Adipocyte (in vitro differentiated cells): ENCODE measurements around the gene S100A7.
A peak's percentile ranks its signal among the peaks of the same experiment; 100 is the strongest.
"Not testable (repeated sequence)": the region's sequence is repeated elsewhere in the genome, so short reads cannot be mapped to it uniquely, and the experiment has no call there.

ENCODE experiments used
- DNase-seq: peaks from one replicate; pipeline ENCODE4 v3.0.0-alpha.2; 2015; ENCODE audit warnings: low read depth
- H3K27me3 ChIP-seq: replicated peaks from 2 replicates; pipeline ENCODE4 v1.7.0; 2013; ENCODE audit warnings: mild to moderate bottlenecking, low read length, moderate library complexity; ENCODE audit not compliant: control insufficient read depth, insufficient read depth
- H3K36me3 ChIP-seq: 2 replicates; pipeline ENCODE4 v1.7.0; 2013; ENCODE audit warnings: low read length, mild to moderate bottlenecking, moderate library complexity; ENCODE audit not compliant: control insufficient read depth, insufficient read depth, severe bottlenecking
- H3K4me1 ChIP-seq: 2 replicates; pipeline ENCODE4 v1.7.0; 2013; ENCODE audit warnings: mild to moderate bottlenecking, low read length, moderate library complexity; ENCODE audit not compliant: control insufficient read depth, insufficient read depth
- H3K4me3 ChIP-seq: 2 replicates; pipeline ENCODE4 v1.7.0; 2013; ENCODE audit warnings: mild to moderate bottlenecking, low read length, moderate library complexity
- H3K9ac ChIP-seq: 2 replicates; pipeline ENCODE4 v1.7.0; 2013; ENCODE audit warnings: mild to moderate bottlenecking, low read length, moderate library complexity
- H3K9me3 ChIP-seq: 2 replicates; pipeline ENCODE4 v1.7.0; 2013; ENCODE audit warnings: mild to moderate bottlenecking, low read length, moderate library complexity; ENCODE audit not compliant: control insufficient read depth

Gene S100A7

DNA sequence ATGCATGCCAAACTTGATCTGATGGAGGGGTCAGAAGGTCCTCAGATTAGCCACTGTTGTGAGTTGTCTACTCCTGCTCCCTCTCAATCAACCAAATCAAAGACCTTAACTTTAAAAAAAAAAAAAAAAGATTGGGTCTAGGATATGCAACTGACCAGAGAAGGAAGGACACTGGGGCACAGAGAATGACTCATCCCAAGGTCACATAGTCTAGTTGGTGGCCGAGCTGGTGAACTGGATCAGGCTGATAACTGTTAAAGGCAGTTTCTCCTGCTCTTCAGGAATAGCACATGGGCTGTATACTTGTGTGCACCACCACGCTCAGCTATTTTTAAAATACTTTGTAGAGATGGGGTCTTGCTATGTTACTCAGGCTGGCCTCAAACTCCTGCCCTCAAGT lies 14.8 kb upstream of the S100A7 start:
- H3K4me3 ChIP-seq: no peak overlapping the region
- H3K36me3 ChIP-seq: no peaks in the 10 kb centered on the region
- H3K9ac ChIP-seq: no peak overlapping the region

DNA sequence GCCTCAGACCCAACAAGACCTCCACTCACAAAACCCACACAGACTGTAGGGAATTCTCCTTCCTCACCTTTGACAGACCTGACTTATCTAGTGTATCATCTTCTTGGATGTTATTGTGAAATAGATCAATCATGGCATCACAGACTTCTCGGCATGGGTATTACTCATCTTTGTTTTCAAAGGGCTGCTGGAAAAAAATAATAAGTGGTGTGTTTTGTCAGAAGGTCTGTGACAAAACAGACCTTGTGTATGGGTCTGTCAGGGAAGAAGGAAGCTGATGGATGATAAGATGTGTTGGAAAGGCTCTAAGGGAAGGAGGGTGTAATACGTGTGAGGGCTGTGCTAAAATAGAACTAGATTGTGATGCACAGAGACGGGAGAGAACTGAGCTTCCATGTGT lies 13.9 kb upstream of the S100A7 start:
- H3K27me3 ChIP-seq: no peaks in the 10 kb centered on the region
- no peak overlapping the region for H3K9ac ChIP-seq

More for the DNA sequence above, 14.8 kb upstream of the S100A7 start:
- H3K9me3 ChIP-seq: peaks cover 15% of the 10 kb centered on the region
- peaks cover 6% of the 10 kb centered on the region for H3K27me3 ChIP-seq
- no peak for DNase-seq
- no peaks in the 10 kb centered on the region for H3K4me1 ChIP-seq

GRCh38 chr1:153470707-153471106 lies 10.3 kb upstream of the S100A7 start:
- Histone ChIP-seq H3K27me3 (no peaks in the 10 kb centered on the region), H3K4me3 (no peak overlapping the region), H3K4me1 (no peaks in the 10 kb centered on the region), H3K9ac (no peak overlapping the region), H3K9me3 (peaks cover 15% of the 10 kb centered on the region), H3K36me3 (no peaks in the 10 kb centered on the region)
- no peak for DNase-seq

More for the DNA sequence above, 13.9 kb upstream of the S100A7 start:
- Histone ChIP-seq H3K4me3 (no peak overlapping the region), H3K4me1 (no peaks in the 10 kb centered on the region), H3K36me3 (no peaks in the 10 kb centered on the region), H3K9me3 (peaks cover 15% of the 10 kb centered on the region)
- no peak for DNase-seq

DNA sequence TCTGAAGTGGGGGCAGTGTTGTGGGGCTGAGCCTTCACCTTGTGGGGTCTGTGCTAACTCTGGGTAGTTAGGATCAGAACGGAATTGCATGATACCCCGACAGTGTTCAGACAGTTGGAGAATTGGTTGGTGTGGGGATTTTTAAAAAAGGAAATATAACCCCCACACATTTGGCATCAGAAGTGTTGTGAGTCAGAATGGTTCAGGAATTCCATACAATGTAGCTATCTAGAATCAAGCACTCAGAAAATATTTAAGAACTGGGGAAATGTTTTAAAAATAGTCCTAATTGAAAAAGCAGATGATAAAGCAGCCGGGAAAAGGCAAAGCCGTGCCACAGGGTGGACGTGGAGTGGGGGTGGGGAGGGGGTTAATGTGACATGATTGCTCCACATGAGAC lies 6.5 kb upstream of the S100A7 start:
- H3K9ac ChIP-seq: no peak overlapping the region
- H3K9me3 ChIP-seq: peaks cover 7% of the 10 kb centered on the region
- DNase-seq: no peak
- no peak overlapping the region for H3K4me3 ChIP-seq
- H3K27me3 ChIP-seq: peaks cover 6% of the 10 kb centered on the region
- H3K4me1 ChIP-seq: no peaks in the 10 kb centered on the region
- no peaks in the 10 kb centered on the region for H3K36me3 ChIP-seq

DNA sequence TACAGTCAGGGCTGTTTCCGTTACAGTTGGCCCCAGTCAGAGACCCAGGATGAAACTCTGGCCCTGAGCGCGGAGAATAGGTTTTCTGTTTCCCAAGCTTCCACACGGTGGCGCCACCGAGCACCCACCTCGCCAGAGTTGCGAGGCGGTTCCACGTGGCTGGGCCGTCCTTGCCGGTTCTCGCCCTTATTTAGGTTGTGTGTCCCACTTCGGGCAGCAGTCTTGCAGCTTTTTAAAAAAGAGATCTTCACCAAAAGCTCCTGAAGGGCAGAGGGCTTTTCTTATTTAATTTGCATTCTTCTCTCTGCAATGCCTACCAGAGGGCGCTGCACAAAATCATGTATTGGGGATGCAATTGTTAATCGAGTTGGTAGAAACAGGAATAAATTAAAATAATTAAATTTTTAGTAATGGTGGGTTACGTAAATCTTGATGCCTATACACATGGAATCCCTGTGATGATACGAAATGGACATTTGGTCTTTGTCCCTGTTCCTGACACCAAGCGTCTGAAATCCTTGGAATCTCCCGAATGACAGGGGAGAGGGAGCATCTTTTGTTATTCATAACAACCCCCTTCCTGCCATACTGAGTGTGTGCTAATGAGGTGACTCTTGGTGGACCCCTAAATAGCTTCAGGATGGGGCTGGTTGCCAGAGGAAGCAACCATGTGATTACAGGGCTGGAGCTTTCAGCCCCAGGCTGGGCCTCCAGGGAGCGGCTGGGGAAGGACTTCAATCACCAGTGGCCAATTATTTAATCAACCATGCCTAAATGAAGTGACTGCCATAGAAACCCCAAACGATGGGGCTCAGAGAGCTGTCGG lies 5.6 kb upstream of the S100A7 start:
- peak; percentile 54 for DNase-seq
- peaks cover 6% of the 10 kb centered on the region for H3K27me3 ChIP-seq
- H3K9me3 ChIP-seq: no peaks in the 10 kb centered on the region
- H3K4me3 ChIP-seq: no peak overlapping the region
- H3K9ac ChIP-seq: no peak overlapping the region
- no peaks in the 10 kb centered on the region for H3K4me1 ChIP-seq
- H3K36me3 ChIP-seq: no peaks in the 10 kb centered on the region

GRCh38 chr1:153462741-153463140 lies 2.3 kb upstream of the S100A7 start:
- not testable (repeated sequence) for H3K9me3 ChIP-seq, H3K4me3 ChIP-seq, H3K9ac ChIP-seq, H3K36me3 ChIP-seq, DNase-seq, H3K4me1 ChIP-seq
- H3K27me3 ChIP-seq: peaks cover 10% of the 10 kb centered on the region

GRCh38 chr1:153459655-153460054 lies 796 bp downstream of the S100A7 start:
- no peak for DNase-seq
- Histone ChIP-seq H3K9ac (no peak overlapping the region), H3K4me1 (no peaks in the 10 kb centered on the region), H3K4me3 (no peak overlapping the region), H3K27me3 (peaks cover 17% of the 10 kb centered on the region), H3K9me3 (peaks cover 2% of the 10 kb centered on the region), H3K36me3 (no peaks in the 10 kb centered on the region)

DNA sequence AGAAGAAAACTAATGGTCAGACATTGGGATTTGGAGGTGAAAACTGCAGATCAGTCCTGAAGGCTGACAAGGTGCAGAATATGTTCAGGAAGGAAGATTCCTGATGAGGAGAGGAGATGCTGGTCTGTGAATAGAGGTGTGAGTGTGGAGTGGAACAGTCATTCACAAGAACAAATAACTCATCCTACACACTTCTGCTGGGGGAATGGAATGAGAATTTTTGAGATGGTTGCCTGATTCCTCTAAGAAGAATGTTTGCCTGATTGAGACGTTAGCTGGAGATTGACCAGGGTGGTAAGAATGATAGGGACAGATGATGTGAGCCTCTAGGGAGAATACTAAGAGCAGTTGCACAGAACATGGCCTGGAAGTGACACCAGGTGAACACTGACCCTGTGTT lies 4.1 kb downstream of the S100A7 start:
- Histone ChIP-seq H3K4me1 (no peaks in the 10 kb centered on the region), H3K9me3 (peaks cover 3% of the 10 kb centered on the region), H3K27me3 (peaks cover 11% of the 10 kb centered on the region), H3K4me3 (no peak overlapping the region), H3K36me3 (no peaks in the 10 kb centered on the region), H3K9ac (no peak overlapping the region)
- no peak for DNase-seq

GRCh38 chr1:153448851-153449250 lies 11.6 kb downstream of the S100A7 start:
- not testable (repeated sequence) for H3K4me3 ChIP-seq, H3K9me3 ChIP-seq, H3K36me3 ChIP-seq, H3K9ac ChIP-seq, DNase-seq, H3K27me3 ChIP-seq, H3K4me1 ChIP-seq

DNA sequence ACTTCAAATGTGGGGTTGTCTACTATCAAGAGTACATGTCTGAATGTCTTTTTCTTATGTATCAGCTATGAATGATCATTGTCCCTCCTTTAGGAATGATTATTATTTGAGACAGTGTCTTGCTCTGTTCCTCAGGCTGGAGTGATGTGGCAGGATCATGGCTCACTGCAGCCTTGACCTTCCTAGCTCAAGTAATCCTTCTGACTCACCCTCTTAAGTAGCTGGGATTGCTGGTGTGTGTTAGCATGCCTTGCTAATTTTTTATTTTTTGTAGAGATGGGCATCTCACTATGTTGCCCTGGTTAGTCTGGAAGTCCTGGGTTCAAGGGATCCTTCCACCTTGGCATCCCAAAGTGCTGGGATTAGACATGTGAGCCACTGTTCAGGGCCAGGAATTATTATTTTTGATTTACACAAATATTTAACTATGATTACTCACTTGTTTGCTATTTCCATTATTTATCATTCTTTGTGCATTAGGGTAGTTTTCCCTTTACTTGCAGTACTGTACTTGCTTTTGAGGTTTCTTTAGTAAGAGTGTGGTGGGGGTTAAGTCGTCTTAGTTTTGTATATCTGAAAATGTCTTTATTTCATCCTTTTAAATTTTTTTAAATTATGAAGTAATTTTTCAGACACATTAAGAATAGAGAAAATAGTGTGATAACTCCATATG lies 12.8 kb downstream of the S100A7 start:
- peaks cover 4% of the 10 kb centered on the region for H3K4me1 ChIP-seq
- no peak overlapping the region for H3K9ac ChIP-seq
- peak; percentile 26 for DNase-seq
- H3K27me3 ChIP-seq: peaks cover 11% of the 10 kb centered on the region
- peaks cover 4% of the 10 kb centered on the region for H3K9me3 ChIP-seq
- H3K4me3 ChIP-seq: no peak overlapping the region
- H3K36me3 ChIP-seq: no peaks in the 10 kb centered on the region

DNA sequence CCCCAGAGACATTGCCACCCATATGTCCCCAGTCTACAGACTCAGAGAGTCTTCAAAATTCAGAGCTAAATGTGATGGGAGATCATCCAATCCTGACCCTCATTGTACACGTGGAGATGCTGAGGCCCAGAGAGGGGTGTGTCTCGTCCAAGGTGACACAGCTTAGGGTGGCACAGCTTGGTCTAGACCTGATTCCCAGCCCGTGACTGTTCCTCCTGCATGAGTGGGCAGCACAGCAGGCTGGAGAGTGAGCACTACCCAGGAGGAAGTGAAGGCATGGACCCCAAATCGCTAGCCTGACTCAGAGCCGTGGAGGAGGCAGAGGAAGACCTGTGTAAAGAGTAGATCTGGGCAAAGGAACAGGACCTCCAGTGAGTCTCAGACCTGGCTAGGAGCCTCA lies 16.4 kb downstream of the S100A7 start:
- Histone ChIP-seq H3K4me3 (no peak overlapping the region), H3K9ac (no peak overlapping the region), H3K4me1 (peaks cover 4% of the 10 kb centered on the region), H3K9me3 (peaks cover 4% of the 10 kb centered on the region), H3K36me3 (no peaks in the 10 kb centered on the region), H3K27me3 (peaks cover 22% of the 10 kb centered on the region)
- DNase-seq: no peak
